ENCODE measurements around the gene RING1. TPM values are rescaled to one million over a fixed set of nuclear protein-coding genes. Genes with fewer than 3 reads are reported as not detected.

The RING1 gene
- total RNA-seq, 3 donors from 2014 or later (not counting 1 experiment from before 2014, with no cell fraction given): 34.5 to 40.3 (median 36.5) TPM

GRCh38 chr6:33200219-33201146 lies 7.8 kb upstream of the RING1 start, which contains the start of the genes RXRB and SLC39A7:
Gene RXRB (minus strand): TSS chr6:33200665. CDS start chr6:33200476, 189 bp downstream.
Gene SLC39A7 (plus strand): TSS chr6:33200867. CDS start chr6:33201246, 379 bp downstream.
- H3K4me3 ChIP-seq (ENCODE audit: low read length): peak within 1 kb of the TSS; percentile 99
- Mint-ChIP-seq H3K27me3 (ENCODE audit: low read depth in 2 of 2) (no peaks in the 10 kb centered on the region), H3K4me1 (peaks cover 72 to 93% of the 10 kb centered on the region in 2 donors), H3K4me3 (peak within 1 kb of the TSS; percentile 99), H3K9me3 (no peaks in the 10 kb centered on the region), H3K27ac (peak within 1 kb of the TSS; percentile 98), H3K36me3 (peaks cover 27% of the 10 kb centered on the region)
- intact Hi-C loops (cut with micrococcal nuclease): loop anchor here (1.0 to 5.0 kb wide), 4 partner anchors 49 to 348 kb away; partner anchors contain the start of genes PHF1, PSMB9, RGL2 and TAP1
- TF ChIP-seq, protein P1, sequence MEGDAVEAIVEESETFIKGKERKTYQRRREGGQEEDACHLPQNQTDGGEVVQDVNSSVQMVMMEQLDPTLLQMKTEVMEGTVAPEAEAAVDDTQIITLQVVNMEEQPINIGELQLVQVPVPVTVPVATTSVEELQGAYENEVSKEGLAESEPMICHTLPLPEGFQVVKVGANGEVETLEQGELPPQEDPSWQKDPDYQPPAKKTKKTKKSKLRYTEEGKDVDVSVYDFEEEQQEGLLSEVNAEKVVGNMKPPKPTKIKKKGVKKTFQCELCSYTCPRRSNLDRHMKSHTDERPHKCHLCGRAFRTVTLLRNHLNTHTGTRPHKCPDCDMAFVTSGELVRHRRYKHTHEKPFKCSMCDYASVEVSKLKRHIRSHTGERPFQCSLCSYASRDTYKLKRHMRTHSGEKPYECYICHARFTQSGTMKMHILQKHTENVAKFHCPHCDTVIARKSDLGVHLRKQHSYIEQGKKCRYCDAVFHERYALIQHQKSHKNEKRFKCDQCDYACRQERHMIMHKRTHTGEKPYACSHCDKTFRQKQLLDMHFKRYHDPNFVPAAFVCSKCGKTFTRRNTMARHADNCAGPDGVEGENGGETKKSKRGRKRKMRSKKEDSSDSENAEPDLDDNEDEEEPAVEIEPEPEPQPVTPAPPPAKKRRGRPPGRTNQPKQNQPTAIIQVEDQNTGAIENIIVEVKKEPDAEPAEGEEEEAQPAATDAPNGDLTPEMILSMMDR (IDR thresholded peaks at IDR 0.05): no peak
- DNase-seq (peak; percentile 93 to 100), ATAC-seq (peak; percentile 76 to 89 (median 78))
- H3K4me1 ChIP-seq (ENCODE audit: control insufficient read depth, insufficient read depth, low read length): peaks cover 44% of the 10 kb centered on the region
- H3K9me3 ChIP-seq (ENCODE audit: control insufficient read depth, insufficient read depth, low read length): no peaks in the 10 kb centered on the region
- no peaks in the 10 kb centered on the region for H3K27me3 ChIP-seq (ENCODE audit: control insufficient read depth, insufficient read depth, low read length)
- peaks cover 46% of the 10 kb centered on the region for H3K36me3 ChIP-seq (ENCODE audit: control insufficient read depth, insufficient read depth, low read length)
- under 1% methylated on average over 66 of the region's 68 CpGs for whole genome bisulfite sequencing (ENCODE audit: insufficient coverage)
- H3K27ac ChIP-seq (ENCODE audit: low read length): peak within 1 kb of the TSS; percentile 99

GRCh38 chr6:33201147-33201545 lies 7.2 kb upstream of the RING1 start:
- H3K4me1 Mint-ChIP-seq: peaks cover 75 to 93% of the 10 kb centered on the region in 2 donors

DNA sequence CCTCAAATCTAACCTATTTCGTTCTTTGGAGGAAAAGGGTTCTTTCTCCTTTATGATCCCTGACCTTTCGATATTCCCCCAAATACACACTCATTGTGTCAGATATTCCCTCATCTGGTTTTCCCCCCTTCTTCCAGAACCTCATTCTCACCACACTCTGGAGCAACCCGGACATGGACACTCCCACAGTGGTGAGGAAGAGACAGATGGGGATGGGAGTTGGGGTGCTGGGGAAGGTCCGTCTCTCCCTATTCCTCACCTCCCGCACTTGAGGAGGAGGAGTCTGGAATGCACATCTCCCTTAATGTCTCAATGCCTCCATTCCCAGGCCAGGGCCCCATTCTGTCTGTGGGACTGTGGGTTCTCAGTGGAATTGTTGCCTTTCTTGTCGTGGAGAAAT lies 6.4 kb upstream of the RING1 start:
- H3K9me3 ChIP-seq (ENCODE audit: control insufficient read depth, insufficient read depth, low read length): no peaks in the 10 kb centered on the region
- ATAC-seq (no peak), DNase-seq (no peak)
- H3K4me3 Mint-ChIP-seq: peak overlapping the region; percentile 86
- no peaks in the 10 kb centered on the region for H3K9me3 Mint-ChIP-seq
- peaks cover 74 to 87% of the 10 kb centered on the region in 2 donors for H3K4me1 Mint-ChIP-seq
- H3K27me3 ChIP-seq (ENCODE audit: control insufficient read depth, insufficient read depth, low read length): no peaks in the 10 kb centered on the region
- TF ChIP-seq, protein P1 (IDR thresholded peaks at IDR 0.05): no peak
- H3K27ac Mint-ChIP-seq: peak overlapping the region; percentile 98
- H3K27ac ChIP-seq (ENCODE audit: low read length): no peak overlapping the region
- WGBS (ENCODE audit: insufficient coverage): 97% methylated on average over 3 of the region's 6 CpGs
- H3K27me3 Mint-ChIP-seq (ENCODE audit: low read depth in 2 of 2): no peaks in the 10 kb centered on the region
- H3K4me3 ChIP-seq (ENCODE audit: low read length): no peak overlapping the region
- H3K36me3 ChIP-seq (ENCODE audit: control insufficient read depth, insufficient read depth, low read length): peaks cover 32% of the 10 kb centered on the region
- peaks cover 45% of the 10 kb centered on the region for H3K4me1 ChIP-seq (ENCODE audit: control insufficient read depth, insufficient read depth, low read length)
- peaks cover 13% of the 10 kb centered on the region for H3K36me3 Mint-ChIP-seq
- intact Hi-C loops (cut with micrococcal nuclease): loop anchor here (2.0 to 5.0 kb wide), 3 partner anchors 97 to 350 kb away; partner anchors contain the start of genes PHF1, PSMB9, RGL2 and TAP1

More at GRCh38 chr6:33201147-33201545, 7.2 kb upstream of the RING1 start:
- peaks cover 40% of the 10 kb centered on the region for H3K36me3 ChIP-seq (ENCODE audit: control insufficient read depth, insufficient read depth, low read length)
- TF ChIP-seq, protein P1 (IDR thresholded peaks at IDR 0.05): no peak
- H3K4me3 Mint-ChIP-seq: peak overlapping the region; percentile 99
- peaks cover 45% of the 10 kb centered on the region for H3K4me1 ChIP-seq (ENCODE audit: control insufficient read depth, insufficient read depth, low read length)
- WGBS (ENCODE audit: insufficient coverage): 6% methylated on average over 14 of the region's 14 CpGs
- DNase-seq (peak in 1 of 2 donors; percentile 25), ATAC-seq (no peak)
- intact Hi-C loops (cut with micrococcal nuclease): loop anchor here (2.0 to 5.0 kb wide), 3 partner anchors 98 to 349 kb away; partner anchors contain the start of genes PHF1, PSMB9, RGL2 and TAP1
- H3K9me3 ChIP-seq (ENCODE audit: control insufficient read depth, insufficient read depth, low read length): no peaks in the 10 kb centered on the region
- peak overlapping the region; percentile 98 for H3K27ac Mint-ChIP-seq
- peaks cover 20% of the 10 kb centered on the region for H3K36me3 Mint-ChIP-seq
- no peaks in the 10 kb centered on the region for H3K27me3 ChIP-seq (ENCODE audit: control insufficient read depth, insufficient read depth, low read length)
- H3K27me3 Mint-ChIP-seq (ENCODE audit: low read depth in 2 of 2): no peaks in the 10 kb centered on the region
- peak overlapping the region; percentile 99 for H3K27ac ChIP-seq (ENCODE audit: low read length)
- peak overlapping the region; percentile 99 for H3K4me3 ChIP-seq (ENCODE audit: low read length)
- no peaks in the 10 kb centered on the region for H3K9me3 Mint-ChIP-seq

All from natural killer cell (primary cell).